ENCODE results near the gene ZNF429.
"Not testable (repeated sequence)": the region's sequence is repeated elsewhere in the genome, so short reads cannot be mapped to it uniquely, and the experiment has no call there.

The ZNF429 gene

DNA sequence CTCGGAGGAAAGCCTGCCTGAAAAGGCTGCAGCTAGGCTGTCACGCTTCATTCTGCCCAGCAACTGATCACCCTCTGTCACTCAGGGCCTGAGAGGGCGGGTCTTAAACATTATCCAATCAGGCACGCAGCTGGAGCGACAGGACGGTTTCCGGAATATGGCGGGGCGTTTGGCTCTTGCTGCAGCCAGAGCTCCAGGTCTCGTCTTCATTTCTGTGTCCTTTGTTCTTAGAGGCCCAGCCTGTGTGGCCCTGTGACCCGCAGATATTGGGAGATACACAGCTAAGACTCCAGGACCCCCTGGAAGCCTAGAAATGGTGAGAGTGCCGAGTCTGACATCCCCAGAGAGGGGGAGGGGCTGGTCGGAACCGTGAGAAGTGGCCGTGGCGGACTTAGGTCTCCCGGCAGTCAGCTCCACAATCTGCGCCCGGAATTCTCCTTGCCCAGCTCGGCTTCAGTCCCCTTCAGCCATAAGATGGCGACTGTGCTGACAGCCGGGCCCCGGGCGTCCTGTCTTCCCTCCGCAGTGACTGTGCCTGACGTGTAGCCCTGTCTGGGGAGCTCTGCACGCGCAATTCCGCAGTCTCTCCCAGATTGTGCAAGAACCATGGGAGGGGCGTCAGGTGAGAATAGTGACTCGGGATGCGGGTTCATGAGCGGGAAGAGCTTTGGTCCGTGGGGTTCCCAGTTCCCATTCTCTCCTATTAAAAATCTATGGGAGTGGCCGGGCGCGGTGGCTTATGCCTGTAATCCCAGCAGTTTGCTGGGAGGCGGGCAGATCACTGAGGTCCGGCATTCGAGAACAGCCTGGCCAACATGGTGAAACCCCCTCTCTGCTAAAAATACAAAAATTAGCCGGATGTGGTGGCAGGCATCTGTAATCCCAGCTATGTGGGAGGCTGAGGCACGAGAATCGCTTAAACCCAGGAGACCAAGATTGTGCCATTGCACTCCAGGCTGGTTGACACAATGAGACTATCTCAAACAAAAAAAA lies at the start of gene ZNF429:
TSS of gene ZNF429 (plus strand) at position 144 of the 993 bp plus-strand sequence. CDS start at position 314, 170 bp downstream.
- DNase-seq (ENCODE audit: low read depth in 3 of 3, low spot score in 1 of 3) = peak; percentile 69 to 74 (median 74)

DNA sequence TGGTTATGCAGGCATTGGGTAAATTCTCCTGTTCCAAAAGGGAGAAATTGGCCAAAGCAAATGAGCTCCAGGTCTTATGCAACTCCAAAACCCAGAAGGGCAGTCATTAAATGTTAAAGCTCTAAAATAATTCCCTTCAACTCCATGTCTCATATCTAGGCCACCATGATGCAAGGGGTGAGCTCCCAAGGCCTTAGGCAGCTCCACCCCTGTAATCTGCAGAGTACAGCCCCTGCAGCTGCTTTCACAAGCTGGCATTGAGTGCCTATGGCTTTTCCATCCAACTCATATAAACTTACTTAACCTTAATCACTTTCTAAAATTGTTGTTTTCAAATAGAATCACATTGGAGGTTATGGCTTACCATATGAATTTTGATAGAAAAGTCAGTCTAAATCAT lies 44.7 kb upstream of the ZNF429 start:
- DNase-seq (ENCODE audit: low read depth in 3 of 3, low spot score in 1 of 3) = no peak

DNA sequence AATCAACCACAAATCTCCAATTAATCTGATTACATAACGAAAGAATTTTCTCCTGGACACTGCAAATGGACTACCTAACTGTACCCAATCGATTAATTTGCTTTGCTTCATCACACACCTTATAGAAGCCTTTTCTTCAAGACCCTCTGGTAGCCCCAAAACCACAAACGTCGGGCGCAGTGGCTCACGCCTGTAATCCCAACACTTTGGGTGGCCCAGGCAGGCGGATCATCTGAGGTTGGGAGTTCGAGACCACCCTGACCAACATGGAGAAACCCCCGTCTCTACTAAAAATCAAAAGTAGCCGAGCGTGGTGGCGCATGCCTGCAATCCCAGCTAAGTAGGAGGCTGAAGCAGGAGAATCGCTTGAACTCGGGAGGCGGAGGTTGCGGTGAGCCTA lies 42.9 kb upstream of the ZNF429 start:
- no peak for DNase-seq (ENCODE audit: low read depth in 3 of 3, low spot score in 1 of 3)

DNA sequence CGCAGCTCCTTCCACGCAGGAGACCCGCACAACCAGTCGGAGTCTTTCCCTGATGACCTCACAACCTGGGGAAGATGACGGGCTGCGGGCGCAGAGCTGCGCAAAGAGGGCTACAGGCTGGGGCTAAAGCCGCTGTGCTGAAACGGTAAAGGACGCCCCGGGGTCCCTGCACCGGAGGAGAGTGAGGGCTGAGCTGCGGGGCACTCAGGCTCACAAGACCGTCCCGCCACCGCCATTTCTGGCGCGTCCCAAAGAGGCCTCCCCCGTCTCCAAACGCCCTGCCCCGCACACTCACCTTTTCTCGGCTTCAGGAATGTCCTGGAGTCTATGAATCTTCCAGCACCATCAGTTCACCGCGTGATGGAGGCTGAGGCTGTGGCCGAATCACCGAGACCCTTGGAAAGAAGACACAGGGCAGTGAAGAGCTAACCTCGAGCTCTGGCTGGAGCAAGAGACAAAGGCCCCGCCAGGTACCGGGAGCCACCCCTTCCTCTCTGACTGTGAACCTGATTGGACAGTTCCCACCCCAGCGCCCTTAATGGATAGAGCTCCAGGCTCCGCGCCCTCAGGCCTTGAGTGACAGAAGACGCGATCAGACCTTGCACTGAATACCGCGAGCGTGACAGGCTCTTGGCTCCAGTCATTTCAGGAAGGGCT lies 41.8 kb upstream of the ZNF429 start:
- DNase-seq (ENCODE audit: low read depth in 3 of 3, low spot score in 1 of 3) = no peak

DNA sequence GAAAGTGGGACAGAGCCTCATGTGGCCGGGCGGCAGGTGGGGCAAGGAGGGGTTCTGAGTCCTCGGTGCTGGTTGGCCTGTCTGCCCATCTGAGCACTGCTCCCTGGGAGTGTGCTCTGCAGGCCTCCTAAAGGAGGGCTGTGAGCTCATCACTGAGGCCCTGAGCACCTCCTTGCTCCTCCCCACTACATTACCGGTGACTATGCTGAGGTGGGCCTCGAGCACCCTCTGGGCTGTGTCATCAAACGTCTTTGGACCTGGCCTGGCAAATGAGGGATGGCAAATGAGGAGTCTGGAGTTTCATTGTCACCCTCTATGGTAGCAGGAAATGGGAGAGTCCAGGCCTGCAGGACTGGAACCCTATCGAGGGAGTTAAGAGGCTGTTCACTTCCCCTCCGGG lies 38.8 kb upstream of the ZNF429 start:
- DNase-seq (ENCODE audit: low read depth in 3 of 3, low spot score in 1 of 3) = no peak

DNA sequence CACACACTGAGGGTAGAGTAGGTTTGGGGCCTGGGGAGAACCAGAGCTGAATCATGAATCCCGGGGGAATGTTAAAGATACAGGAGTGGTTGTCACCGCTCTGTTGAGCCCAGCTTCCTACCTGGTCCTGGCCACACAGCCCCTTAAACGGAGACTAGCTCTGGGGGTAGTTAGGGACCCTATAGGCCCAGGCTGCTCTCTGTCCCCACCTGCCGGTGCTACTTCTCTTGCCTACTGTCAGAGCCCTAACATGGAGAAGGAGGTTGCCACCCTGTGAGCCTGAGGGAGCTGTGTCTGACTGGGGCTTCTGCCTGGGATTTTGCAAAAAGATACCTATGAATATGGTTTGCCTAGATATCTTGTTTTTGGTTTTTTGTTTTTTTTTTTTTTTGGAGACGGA lies 36.6 kb upstream of the ZNF429 start:
- DNase-seq (ENCODE audit: low read depth in 3 of 3, low spot score in 1 of 3) = no peak

DNA sequence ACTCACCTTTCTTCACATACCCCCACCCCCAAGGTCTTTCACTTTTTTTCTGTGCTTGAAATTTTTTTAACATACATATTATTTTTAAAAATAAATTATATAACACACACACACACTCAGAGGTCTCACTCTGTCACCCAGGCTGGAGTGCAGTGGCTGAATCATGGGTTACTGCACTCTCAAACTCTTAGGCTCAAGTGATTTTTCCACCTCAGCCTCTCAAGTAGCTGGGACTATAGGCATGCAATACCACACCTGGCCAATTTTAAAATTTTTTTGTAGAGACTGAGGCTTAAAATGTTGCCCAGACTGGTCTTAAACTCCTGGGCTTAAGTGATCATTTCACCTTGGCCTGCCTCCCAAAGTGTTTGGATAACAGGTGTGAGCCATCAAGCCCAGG lies 32.9 kb upstream of the ZNF429 start:
- no peak for DNase-seq (ENCODE audit: low read depth in 3 of 3, low spot score in 1 of 3)

DNA sequence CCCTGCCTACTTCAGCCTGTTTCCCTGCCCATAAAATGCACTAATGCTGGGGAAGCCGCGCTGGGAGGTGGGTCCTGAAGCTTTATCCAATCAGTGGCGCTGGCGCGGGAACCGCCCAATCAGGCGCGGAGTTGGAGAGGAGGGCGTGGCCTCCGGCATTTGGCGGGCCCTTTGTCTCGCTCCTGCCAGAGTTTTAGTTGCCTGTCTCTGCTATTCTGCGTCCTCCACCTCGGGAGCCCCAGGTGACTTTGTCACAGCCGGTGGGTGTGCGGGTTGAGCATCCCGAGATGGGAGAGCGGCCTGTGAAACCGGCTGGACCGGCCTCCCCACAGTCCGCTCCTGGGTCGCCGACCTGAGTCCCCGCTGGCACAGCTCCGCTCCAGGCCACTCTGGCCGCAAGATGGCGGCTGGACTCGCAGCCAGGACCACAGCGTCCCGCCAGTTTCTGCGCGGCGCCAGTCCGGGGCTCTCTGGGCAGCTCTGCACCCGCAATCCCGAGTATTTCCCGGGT lies 30.7 kb upstream of the ZNF429 start:
- peak in 2 of 3 donors; percentile 33 to 72 for DNase-seq (ENCODE audit: low read depth in 3 of 3, low spot score in 1 of 3)

DNA sequence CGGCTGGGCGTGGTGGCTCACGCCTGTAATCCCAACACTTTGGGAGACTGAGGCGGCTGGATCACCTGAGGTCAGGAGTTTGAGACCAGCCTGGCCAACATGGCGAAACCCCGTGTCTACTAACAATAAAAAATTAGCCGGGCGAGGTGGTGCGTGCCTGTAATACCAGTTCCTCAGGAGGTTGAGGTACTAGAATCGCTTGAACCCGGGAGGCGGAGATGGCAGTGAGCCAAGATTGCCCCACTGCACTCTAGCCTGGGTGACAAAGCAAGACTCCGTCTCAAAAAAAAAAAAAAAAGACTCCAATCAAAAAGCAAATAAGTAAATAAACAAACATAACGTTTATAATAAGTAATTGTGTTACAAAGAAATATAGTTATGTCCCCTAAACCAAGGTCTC lies 23.0 kb upstream of the ZNF429 start:
- DNase-seq (ENCODE audit: low read depth in 3 of 3, low spot score in 1 of 3) = not testable (repeated sequence)

DNA sequence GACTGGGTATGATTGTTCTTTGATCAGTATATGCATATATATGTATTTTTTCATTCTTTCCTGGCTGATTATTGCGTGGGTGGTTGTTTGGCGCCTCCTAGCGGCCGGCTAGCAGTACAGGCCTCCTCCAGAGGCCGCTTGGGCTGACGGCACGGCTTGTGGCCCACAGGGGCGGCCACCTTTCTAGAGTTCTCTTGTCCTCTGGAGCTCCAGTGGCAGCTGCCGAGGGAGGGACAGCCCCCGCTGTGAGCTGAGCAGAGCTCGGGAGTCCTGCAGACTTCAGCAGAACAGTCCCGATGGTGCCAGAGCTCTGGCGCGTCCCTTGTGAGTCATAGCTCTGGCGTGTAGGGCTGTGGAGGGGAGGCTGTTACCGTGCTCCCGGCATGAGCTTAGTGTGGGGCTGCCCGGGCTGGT lies 22.5 kb upstream of the ZNF429 start:
- DNase-seq (ENCODE audit: low read depth in 3 of 3, low spot score in 1 of 3) = peak in 2 of 3 donors; percentile 36 to 63

DNA sequence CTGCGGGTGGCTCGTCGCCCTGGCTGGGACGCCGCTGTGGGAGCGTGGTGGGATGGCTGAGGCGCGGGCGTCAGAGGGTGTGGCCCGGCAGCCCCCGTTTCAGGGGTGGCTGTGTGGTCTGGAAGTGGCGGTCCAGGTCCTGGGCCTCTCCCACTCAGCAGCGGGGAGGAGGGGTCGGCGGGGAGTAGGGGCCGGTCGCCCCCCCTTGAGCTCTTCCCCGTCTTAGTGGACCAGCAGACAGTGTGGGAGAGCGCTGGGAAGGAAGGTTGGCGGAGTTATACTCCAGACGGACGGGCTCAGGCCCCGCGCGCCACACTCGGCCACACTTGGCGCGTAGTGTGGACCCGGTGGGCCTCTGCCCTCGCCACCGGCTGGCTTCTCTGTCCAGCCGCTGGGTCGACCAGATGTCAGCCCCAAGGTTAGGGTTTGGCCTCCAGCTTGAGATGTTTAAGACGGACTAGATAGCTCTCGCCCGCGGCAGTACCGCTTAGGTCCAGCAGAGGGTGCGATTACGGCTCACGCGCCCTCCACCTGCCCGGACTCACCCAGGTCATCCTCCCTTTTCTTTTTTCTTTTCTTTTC lies 21.7 kb upstream of the ZNF429 start:
- peak in 2 of 3 donors; percentile 19 to 65 for DNase-seq (ENCODE audit: low read depth in 3 of 3, low spot score in 1 of 3)

DNA sequence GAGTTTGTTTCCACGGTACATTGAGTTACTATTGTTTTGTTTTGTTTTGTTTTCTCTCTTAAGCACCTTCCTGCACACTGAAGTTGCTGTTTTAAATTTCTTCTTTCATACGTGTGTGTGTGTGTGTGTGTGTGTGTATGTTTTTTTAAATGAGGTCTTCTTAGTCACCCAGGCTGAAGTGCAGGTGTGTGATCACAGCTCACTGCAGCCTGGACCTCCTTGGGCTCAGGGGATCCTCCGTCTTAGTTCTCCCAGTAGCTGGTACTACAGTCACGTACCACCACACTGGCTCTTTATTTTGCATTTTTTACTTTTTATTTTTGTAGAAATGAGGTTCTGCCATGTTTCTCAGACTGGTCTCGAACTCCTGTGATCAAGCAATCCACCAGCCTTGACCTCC lies 20.8 kb upstream of the ZNF429 start:
- DNase-seq (ENCODE audit: low read depth in 3 of 3, low spot score in 1 of 3) = no peak

DNA sequence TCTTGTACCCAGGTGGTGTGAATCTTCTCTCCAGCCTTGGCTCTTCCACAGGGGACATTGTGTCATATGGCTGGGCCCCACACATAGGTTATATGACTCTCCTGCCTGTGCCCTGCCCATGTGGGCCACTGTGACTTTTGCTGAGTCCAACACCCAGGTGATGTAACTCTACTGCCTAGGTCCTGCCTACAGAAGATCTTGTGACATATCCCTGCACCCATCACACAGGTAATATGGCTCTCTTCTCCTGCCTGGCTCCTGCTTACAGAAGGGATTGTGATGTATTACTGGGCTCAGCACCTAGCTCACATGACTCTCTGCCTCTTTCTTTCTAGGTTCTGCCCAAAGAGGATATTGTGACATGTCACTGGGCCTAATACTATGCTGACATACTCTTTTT lies 19.5 kb upstream of the ZNF429 start:
- no peak for DNase-seq (ENCODE audit: low read depth in 3 of 3, low spot score in 1 of 3)

DNA sequence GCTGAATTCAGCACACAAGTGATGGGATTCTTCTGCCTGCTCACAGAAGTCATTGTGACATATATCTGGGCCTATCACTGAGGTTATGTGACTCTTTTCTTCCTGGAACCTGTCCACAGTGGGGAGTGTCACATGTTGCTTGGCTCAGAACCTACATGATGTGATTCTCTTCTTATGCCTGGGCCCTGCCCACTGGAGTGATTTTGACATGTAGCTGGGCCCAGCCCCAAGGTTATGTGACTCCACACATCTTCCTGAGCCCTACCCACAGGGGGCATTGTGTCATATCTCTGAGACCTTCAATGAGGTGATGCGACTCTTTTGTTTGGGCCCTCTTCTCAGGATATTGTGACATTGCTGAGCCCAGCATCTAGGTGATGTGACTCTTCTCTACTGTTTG lies 17.4 kb upstream of the ZNF429 start:
- DNase-seq (ENCODE audit: low read depth in 3 of 3, low spot score in 1 of 3) = no peak

DNA sequence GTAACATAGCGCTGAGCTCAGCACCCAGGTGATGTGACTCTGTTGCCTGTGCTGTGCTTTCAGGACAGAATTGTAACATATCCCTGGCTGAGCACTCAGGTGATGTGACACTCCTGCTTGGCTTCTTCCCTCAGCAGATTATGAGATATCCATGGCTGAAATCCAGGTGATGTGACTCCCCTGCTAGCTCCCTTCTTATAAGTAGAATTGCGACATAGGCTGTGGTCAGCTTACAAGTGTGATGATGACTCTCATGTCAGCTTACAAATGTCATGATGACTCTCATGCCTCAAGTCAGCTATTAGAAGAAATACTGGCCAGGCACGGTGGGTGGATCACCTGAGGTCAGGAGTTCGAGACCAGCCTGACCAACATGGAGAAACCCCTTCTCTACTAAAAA lies 14.3 kb upstream of the ZNF429 start:
- no peak for DNase-seq (ENCODE audit: low read depth in 3 of 3, low spot score in 1 of 3)

DNA sequence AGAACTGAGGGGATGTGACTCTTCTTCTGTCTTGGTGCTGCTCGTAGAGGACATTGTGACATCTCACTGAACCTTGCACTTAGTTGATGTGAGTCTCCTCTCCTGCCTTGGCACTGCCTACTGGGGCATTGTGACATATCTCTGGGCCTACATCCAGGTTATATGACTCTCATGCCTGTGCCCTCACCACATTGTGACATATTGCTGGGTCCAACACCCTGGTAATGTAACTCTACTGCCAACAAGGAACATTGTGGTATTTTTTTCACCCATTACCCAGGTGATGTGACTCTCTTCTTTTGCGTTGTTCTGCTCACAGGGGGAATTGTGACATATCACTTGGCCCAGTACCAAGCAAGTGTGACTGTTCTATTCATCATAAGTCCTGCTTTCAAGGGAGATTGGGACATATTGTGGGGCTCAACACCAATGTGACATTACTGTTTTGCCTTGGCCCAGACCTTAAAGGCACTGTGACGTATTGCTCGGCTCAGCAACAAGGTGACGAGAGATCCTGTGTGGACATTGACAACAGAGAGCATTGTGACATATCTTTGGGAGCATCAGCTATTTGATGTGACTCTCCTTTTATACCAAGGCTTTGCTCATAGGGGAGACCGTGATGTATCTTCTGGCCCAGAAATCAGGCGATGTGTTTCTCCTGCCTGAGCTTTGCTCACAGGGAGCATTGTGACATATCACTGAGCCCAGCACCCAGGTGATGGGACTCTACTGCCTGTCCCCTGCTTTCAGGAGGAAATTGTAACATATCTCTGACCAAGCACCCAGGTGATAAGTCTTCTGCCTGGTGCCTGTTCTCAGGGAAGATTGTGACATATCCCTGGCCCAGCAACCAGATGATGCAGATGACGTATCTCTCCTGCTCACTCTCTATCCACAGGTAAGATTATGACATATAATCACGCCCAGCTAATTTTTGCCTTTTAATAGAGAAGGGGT lies 12.2 kb upstream of the ZNF429 start:
- no peak for DNase-seq (ENCODE audit: low read depth in 3 of 3, low spot score in 1 of 3)

DNA sequence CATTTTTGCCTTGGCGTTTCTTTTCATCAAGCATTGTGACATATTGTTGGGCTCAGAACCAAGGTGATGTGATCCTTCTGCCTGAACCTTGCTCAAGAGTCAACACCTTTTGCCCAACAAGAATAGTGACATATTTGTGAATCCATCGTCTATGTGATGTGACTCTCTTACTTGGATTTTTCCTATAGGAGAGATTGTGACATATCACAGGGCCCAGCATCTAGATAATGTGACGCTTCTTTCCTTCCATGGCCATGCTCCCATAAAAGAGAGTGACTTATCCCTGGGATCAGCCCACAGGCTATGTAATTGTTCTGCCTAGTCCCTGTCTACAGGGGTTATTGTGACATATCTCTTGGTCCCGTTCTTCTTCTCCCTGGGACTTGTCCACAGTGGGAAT lies 8.5 kb upstream of the ZNF429 start:
- DNase-seq (ENCODE audit: low read depth in 3 of 3, low spot score in 1 of 3) = no peak

DNA sequence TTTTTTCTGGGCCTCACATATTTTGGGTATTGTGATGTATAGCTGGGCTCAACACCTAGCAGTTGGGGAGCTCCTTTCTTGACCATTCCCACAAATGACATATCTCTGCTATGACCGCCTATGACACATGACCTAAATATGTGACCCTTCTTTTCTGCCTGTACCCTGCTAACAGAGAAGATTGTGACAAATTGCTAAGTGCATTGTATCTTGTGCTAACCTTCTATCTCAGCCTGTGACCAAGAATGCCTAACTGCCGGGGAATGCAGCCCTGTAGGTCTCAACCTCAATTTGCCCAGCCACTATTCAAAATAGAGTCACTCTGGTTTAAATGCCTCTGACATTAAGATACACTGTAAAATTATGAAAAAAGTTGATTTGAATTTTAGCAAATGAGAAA lies 6.8 kb upstream of the ZNF429 start:
- no peak for DNase-seq (ENCODE audit: low read depth in 3 of 3, low spot score in 1 of 3)

DNA sequence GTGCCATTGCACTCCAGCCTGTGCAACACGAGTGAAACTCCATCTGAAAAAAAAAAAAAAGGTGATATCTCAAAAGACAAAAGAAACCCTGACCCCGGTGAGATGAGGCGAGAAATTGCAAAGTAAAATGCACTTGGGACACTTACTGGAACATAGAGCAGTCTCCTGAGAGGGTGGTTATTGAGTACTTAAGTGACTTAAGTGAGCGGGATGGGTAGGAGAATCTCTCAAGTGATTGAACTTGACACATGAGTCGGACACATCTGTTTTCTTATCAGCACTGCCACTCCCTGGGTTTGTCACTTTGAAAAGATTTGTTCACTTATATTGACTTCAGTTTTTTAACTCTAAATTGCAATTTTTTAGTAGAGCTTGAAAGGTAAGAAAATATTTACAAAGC lies 2.8 kb downstream of the ZNF429 start:
- no peak for DNase-seq (ENCODE audit: low read depth in 3 of 3, low spot score in 1 of 3)

DNA sequence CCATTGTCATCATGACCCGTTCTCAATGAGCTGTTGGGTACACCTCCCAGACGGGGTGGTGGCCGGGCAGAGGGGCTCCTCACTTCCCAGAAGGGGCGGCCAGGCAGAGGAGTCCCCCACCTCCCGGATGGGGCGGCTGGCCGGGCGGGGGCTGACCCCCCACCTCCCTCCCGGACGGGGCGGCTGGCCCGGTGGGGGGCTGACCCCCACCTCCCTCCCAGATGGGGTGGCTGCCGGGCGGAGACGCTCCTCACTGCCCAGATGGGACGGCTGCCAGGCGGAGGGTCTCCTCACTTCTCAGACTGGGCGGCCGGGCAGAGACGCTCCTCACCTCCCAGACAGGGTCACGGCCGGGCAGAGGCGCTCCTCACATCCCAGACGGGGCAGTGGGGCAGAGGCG lies 5.7 kb downstream of the ZNF429 start:
- DNase-seq (ENCODE audit: low read depth in 3 of 3, low spot score in 1 of 3) = not testable (repeated sequence)

DNA sequence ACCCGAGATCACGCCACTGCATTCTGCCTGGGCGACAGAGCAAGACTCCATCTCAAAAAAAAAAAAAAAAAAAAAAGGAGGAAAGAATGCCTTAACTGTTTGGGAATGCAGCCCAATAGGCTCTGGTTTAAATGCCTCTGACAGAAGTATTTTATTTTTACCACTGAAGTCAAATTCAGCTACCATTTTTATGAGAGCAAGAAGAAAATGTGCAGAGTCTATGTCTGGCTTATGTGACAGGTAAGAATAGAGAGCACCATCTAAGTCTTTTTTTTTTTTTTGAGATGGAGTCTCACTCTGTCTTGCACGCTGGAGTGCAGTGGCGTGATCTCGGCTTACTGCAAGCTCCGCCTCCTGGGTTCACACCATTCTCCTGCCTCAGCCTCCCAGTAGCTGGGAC lies 7.2 kb downstream of the ZNF429 start:
- DNase-seq (ENCODE audit: low read depth in 3 of 3, low spot score in 1 of 3) = not testable (repeated sequence)

Measured in stimulated activated CD4-positive, alpha-beta T cell treated with anti-CD3 and anti-CD28 coated beads, TNF-alpha, amount 100 ng/mL, for 1 hour (primary cell).